Brain microvascular endothelial cell (primary cell): Measurements from ENCODE around the gene GPRC5D.

Experiments
- DNase-seq: peaks from one replicate; pipeline ENCODE4 v3.0.0-alpha.2; 2020
- H3K27ac ChIP-seq: fragments of 250-450 bp; sonication (Bioruptor Pico); 2 replicates; pipeline ENCODE4 v1.5.1; 2020; ENCODE audit warnings: mild to moderate bottlenecking, moderate library complexity
- H3K27me3 ChIP-seq: fragments of 250-450 bp; sonication (Bioruptor Pico); replicated peaks from 2 replicates; pipeline ENCODE4 v1.5.1; 2020; ENCODE audit warnings: mild to moderate bottlenecking
- H3K36me3 ChIP-seq: fragments of 250-450 bp; sonication (Bioruptor Pico); replicated peaks from 2 replicates; pipeline ENCODE4 v1.5.1; 2020; ENCODE audit warnings: mild to moderate bottlenecking
- H3K4me3 ChIP-seq: 2 replicates; pipeline ENCODE4 v1.5.1; 2011; ENCODE audit warnings: low read depth, mild to moderate bottlenecking, control low read depth, low read length, moderate library complexity
- CTCF ChIP-seq: IDR thresholded peaks from 2 replicates; pipeline ENCODE4 v1.5.1; 2011; ENCODE audit warnings: low read depth, mild to moderate bottlenecking, moderate library complexity, low read length, control low read depth, inconsistent platforms; ENCODE audit errors: missing control alignments
- in situ Hi-C: cut with HindIII; loops from 2 replicates; pipeline ENCODE4 v1.10.0; 2017; ENCODE audit warnings: low sequenced_read_pairs, low pct_ligation_motif_present

Gene GPRC5D

GRCh38 chr12:12943586-12944260, 8.2 kb downstream of the GPRC5D start:
- no peak overlapping the region for H3K27ac ChIP-seq
- no peak for DNase-seq
- in situ Hi-C loops: no loop called here
- no peak for TF ChIP-seq CTCF
- no peaks in the 10 kb centered on the region for H3K27me3 ChIP-seq
- H3K4me3 ChIP-seq: no peak overlapping the region
- H3K36me3 ChIP-seq: no peaks in the 10 kb centered on the region

- DNase-seq: no peak
- TF ChIP-seq CTCF: no peak
- no peaks in the 10 kb centered on the region for H3K36me3 ChIP-seq
- H3K27me3 ChIP-seq: no peaks in the 10 kb centered on the region
- no peak overlapping the region for H3K27ac ChIP-seq
- H3K4me3 ChIP-seq: no peak overlapping the region
- in situ Hi-C loops: no loop called here
Measured at GRCh38 chr12:12941450-12942350, 10.3 kb downstream of the GPRC5D start.

GRCh38 chr12:12939888-12940287, 12.1 kb downstream of the GPRC5D start:
- in situ Hi-C loops: no loop called here
- H3K27ac ChIP-seq: no peak overlapping the region
- H3K4me3 ChIP-seq: no peak overlapping the region
- no peaks in the 10 kb centered on the region for H3K27me3 ChIP-seq
- no peak for DNase-seq
- H3K36me3 ChIP-seq: peaks cover 2% of the 10 kb centered on the region
- TF ChIP-seq CTCF: no peak

GRCh38 chr12:12938541-12938940, 13.4 kb downstream of the GPRC5D start:
- DNase-seq: no peak

GRCh38 chr12:12936983-12937491, 14.9 kb downstream of the GPRC5D start:
- Histone ChIP-seq H3K27me3 (no peaks in the 10 kb centered on the region), H3K36me3 (peaks cover 2% of the 10 kb centered on the region), H3K27ac (no peak overlapping the region), H3K4me3 (no peak overlapping the region)
- in situ Hi-C loops: no loop called here
- no peak for TF ChIP-seq CTCF
- no peak for DNase-seq

More at GRCh38 chr12:12938541-12938940, 13.4 kb downstream of the GPRC5D start:
- H3K4me3 ChIP-seq: no peak overlapping the region
- in situ Hi-C loops: no loop called here
- peaks cover 2% of the 10 kb centered on the region for H3K36me3 ChIP-seq
- TF ChIP-seq CTCF: no peak
- no peaks in the 10 kb centered on the region for H3K27me3 ChIP-seq
- H3K27ac ChIP-seq: no peak overlapping the region
